ACC112 (cell line): ENCODE measurements around the gene TCF19.
A peak's percentile ranks its signal among the peaks of the same experiment; 100 is the strongest.

Experiments used
- H2AFZ ChIP-seq: fragments of 200-600 bp; sonication (generic); one replicate; pipeline ENCODE4 v1.6.0; 2017; ENCODE audit warnings: antibody characterized with exemption, low read length; ENCODE audit not compliant: unreplicated experiment
- H3K27ac ChIP-seq: fragments of 200-600 bp; sonication (generic); 2 replicates; pipeline ENCODE4 v1.5.1; 2014; ENCODE audit warnings: low read depth, mild to moderate bottlenecking, antibody characterized with exemption, low read length, moderate library complexity
- H3K27me3 ChIP-seq: fragments of 200-600 bp; sonication (generic); 2 replicates; pipeline ENCODE4 v1.6.1; 2014; ENCODE audit warnings: mild to moderate bottlenecking, antibody characterized with exemption, low read length, moderate library complexity, mixed read lengths; ENCODE audit not compliant: insufficient read depth
- H3K36me3 ChIP-seq: fragments of 200-600 bp; sonication (generic); 2 replicates; pipeline ENCODE4 v1.6.1; 2016; ENCODE audit warnings: mild to moderate bottlenecking, antibody characterized with exemption, low read length, moderate library complexity, mixed read lengths; ENCODE audit not compliant: insufficient read depth
- H3K4me1 ChIP-seq: fragments of 200-600 bp; sonication (generic); one replicate; pipeline ENCODE4 v1.6.1; 2016; ENCODE audit warnings: low read length, mixed read lengths; ENCODE audit not compliant: insufficient read depth, unreplicated experiment, control insufficient read depth
- H3K4me3 ChIP-seq: fragments of 200-600 bp; sonication (generic); 2 replicates; pipeline ENCODE4 v1.5.1; 2014; ENCODE audit warnings: mild to moderate bottlenecking, low read depth, low read length
- H3K79me2 ChIP-seq: fragments of 200-600 bp; sonication (generic); one replicate; pipeline ENCODE4 v1.6.0; 2016; ENCODE audit warnings: low read length; ENCODE audit not compliant: control insufficient read depth, unreplicated experiment, insufficient read depth

The TCF19 gene

DNA sequence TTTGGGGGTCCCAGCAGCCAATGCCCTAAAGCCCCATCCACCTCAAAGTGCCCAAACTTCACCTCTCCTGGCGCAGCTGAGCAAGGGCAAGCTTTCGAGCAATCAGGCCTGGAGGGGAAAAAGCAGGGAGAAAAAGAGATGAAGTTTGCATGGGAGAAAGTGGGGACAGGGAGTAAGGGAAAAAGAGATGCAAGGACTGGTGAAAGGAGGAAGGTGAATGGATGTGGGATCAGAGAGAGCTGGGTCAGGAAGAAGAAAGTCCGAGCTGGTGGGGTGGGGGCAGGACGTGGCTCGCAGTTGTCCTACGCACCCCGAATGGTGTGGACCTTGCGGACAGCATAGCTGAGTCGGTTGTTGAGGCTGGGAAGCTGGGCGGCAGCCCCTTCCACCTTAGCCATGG, 13.0 kb upstream of the TCF19 start:
- no peak overlapping the region for H3K27ac ChIP-seq
- H3K4me1 ChIP-seq = peaks cover 8% of the 10 kb centered on the region
- H2AFZ ChIP-seq = no peak overlapping the region
- no peak overlapping the region for H3K4me3 ChIP-seq
- H3K79me2 ChIP-seq = no peaks in the 10 kb centered on the region
- no peaks in the 10 kb centered on the region for H3K36me3 ChIP-seq
- no peaks in the 10 kb centered on the region for H3K27me3 ChIP-seq

DNA sequence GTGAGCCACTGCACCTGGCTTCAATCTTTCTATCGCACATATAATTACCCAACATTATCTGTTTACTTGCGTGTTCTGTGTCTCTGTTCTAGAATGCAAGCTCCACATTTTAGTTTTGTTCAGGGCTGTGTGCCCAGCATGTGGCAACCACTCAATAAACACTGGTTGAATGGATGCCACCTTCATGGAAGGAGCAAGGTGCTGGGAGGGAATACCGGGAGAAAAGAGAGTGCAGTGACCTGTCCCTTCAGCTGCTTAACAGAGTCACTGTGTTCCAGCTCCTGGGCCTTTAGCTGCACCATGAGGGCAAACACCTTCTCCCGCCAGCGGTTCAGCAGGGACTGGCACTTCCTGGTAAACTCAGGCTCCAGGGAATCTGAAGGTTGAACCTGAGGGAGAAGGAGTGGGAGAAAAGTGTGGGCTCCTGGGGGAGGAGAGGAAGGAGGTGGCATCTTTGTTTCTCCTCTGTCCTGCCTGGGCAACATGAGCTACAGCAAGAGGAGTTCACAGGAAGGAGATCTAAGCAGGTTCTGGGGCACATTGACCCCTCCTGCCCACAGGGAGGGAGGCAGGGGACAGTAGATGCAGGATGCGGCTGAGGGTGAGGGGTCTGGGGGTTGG, 8.5 kb upstream of the TCF19 start:
- Histone ChIP-seq H3K27ac (no peak overlapping the region), H3K36me3 (peaks cover 6% of the 10 kb centered on the region; the same call in 1 of the 2 replicates), H3K79me2 (no peaks in the 10 kb centered on the region), H3K4me1 (no peaks in the 10 kb centered on the region), H3K4me3 (no peak overlapping the region), H3K27me3 (no peaks in the 10 kb centered on the region), H2AFZ (no peak overlapping the region)

- Histone ChIP-seq H2AFZ (no peak overlapping the region), H3K36me3 (peaks cover 17% of the 10 kb centered on the region; the same call in 1 of the 2 replicates), H3K27ac (no peak overlapping the region), H3K27me3 (no peaks in the 10 kb centered on the region), H3K4me1 (peaks cover 11% of the 10 kb centered on the region), H3K79me2 (no peaks in the 10 kb centered on the region), H3K4me3 (no peak overlapping the region)
Measured at GRCh38 chr6:31152781-31153180, 5.6 kb upstream of the TCF19 start.

DNA sequence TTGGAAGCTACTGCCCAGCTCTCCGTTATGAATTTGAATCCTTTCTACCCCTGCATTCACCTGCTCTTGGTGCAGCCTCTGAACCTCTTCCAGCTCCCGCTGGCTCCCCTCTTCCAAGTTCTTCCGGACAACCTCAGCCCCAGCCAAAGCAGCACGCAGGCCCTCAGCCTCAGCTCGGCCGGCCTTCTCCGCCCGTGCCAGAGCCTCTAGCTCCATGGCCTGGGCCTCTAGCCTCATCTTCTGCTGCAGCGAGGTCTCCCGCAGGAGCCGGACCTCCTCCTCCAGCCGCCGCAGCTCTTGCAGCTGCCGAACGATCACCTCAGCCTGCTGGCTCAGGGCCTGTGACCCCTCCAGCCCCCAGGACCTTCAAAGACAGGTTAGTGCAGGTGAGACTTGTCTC, 4.0 kb upstream of the TCF19 start:
- peaks cover 14% of the 10 kb centered on the region for H3K4me1 ChIP-seq
- no peaks in the 10 kb centered on the region for H3K27me3 ChIP-seq
- H3K4me3 ChIP-seq = no peak overlapping the region
- H3K27ac ChIP-seq = no peak overlapping the region
- peaks cover 8% of the 10 kb centered on the region for H3K79me2 ChIP-seq
- no peak overlapping the region for H2AFZ ChIP-seq
- peaks cover 17% of the 10 kb centered on the region; the same call in 1 of the 2 replicates for H3K36me3 ChIP-seq

GRCh38 chr6:31156641-31157040, 1.7 kb upstream of the TCF19 start:
- H3K27me3 ChIP-seq = no peaks in the 10 kb centered on the region
- H3K79me2 ChIP-seq = peaks cover 18% of the 10 kb centered on the region
- H2AFZ ChIP-seq = no peak overlapping the region
- peaks cover 17% of the 10 kb centered on the region; the same call in 1 of the 2 replicates for H3K36me3 ChIP-seq
- H3K27ac ChIP-seq = no peak overlapping the region
- H3K4me1 ChIP-seq = peaks cover 20% of the 10 kb centered on the region
- peak overlapping the region; percentile 92; the same call in 1 of the 2 replicates for H3K4me3 ChIP-seq

GRCh38 chr6:31157513-31158139, 763 bp upstream of the TCF19 start, which contains the start of gene CCHCR1:
Gene CCHCR1, minus strand, starts transcription at chr6:31157802. Its CDS starts 202 bp downstream, at chr6:31157600.
- H3K4me1 ChIP-seq = peaks cover 20% of the 10 kb centered on the region
- H2AFZ ChIP-seq = peak within 1 kb of the TSS; percentile 52
- H3K4me3 ChIP-seq = peak within 1 kb of the TSS; percentile 92
- H3K27ac ChIP-seq = peak within 1 kb of the TSS; percentile 30
- H3K36me3 ChIP-seq = peaks cover 17% of the 10 kb centered on the region; the same call in 1 of the 2 replicates
- no peaks in the 10 kb centered on the region for H3K27me3 ChIP-seq
- H3K79me2 ChIP-seq = peaks cover 18% of the 10 kb centered on the region

- Histone ChIP-seq H3K27ac (peak overlapping the region; percentile 30), H3K36me3 (peaks cover 24% of the 10 kb centered on the region)
Measured at GRCh38 chr6:31158863-31159855, 770 bp downstream of the TCF19 start.

DNA sequence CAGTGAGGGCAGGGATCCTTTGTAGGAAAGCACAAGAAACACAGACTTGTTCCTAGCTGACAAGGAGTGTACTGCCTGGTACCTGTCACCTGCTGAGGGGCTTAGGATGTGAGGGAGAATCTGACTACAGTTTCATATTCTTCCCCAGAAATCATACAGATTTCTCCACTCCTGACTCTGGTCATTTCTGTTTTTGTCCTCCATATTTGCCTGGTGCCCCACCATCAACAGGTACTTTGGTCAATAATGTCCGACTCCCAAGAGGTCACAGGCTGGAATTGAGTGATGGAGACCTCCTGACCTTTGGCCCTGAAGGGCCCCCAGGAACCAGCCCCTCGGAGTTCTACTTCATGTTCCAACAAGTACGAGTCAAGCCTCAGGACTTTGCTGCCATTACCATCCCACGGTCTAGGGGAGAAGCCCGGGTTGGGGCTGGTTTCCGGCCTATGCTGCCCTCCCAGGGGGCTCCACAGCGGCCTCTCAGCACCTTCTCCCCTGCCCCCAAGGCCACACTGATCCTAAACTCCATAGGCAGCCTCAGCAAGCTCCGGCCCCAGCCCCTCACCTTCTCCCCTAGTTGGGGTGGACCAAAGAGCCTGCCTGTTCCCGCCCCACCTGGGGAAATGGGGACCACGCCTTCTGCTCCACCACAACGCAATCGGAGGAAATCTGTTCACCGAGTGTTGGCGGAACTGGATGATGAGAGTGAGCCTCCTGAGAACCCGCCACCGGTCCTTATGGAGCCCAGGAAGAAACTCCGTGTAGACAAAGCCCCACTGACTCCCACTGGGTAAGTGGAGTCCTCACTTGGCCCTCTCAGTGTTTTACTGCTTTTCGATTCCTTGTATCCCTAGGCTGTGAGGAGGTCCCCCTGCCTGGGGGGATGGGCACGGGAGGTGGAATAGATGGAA, 3.1 kb downstream of the TCF19 start:
- Histone ChIP-seq H3K79me2 (peaks cover 18% of the 10 kb centered on the region), H3K36me3 (peaks cover 8% of the 10 kb centered on the region), H3K27ac (no peak overlapping the region), H3K4me3 (no peak overlapping the region), H2AFZ (no peak overlapping the region), H3K27me3 (no peaks in the 10 kb centered on the region), H3K4me1 (peaks cover 34% of the 10 kb centered on the region)

More at GRCh38 chr6:31158863-31159855, 770 bp downstream of the TCF19 start:
- peak overlapping the region; percentile 52 for H2AFZ ChIP-seq
- H3K4me1 ChIP-seq = peaks cover 34% of the 10 kb centered on the region
- peaks cover 18% of the 10 kb centered on the region for H3K79me2 ChIP-seq
- peak overlapping the region; percentile 92 for H3K4me3 ChIP-seq
- H3K27me3 ChIP-seq = no peaks in the 10 kb centered on the region

GRCh38 chr6:31162463-31163165, 4.2 kb downstream of the TCF19 start:
- no peaks in the 10 kb centered on the region for H3K27me3 ChIP-seq
- H3K36me3 ChIP-seq = peaks cover 7% of the 10 kb centered on the region
- H3K4me3 ChIP-seq = no peak overlapping the region
- no peak overlapping the region for H3K27ac ChIP-seq
- H3K4me1 ChIP-seq = peaks cover 24% of the 10 kb centered on the region
- peaks cover 18% of the 10 kb centered on the region for H3K79me2 ChIP-seq
- H2AFZ ChIP-seq = no peak overlapping the region
